HPDE6-E6E7 (cell line): Measurements from ENCODE around the gene SCP2D1.
A peak's percentile ranks its signal among the peaks of the same experiment; 100 is the strongest.
"Not testable (repeated sequence)": the region's sequence is repeated elsewhere in the genome, so short reads cannot be mapped to it uniquely, and the experiment has no call there.

Experiments
- DNase-seq: peaks from one replicate; pipeline ENCODE4 v3.0.0; 2011; ENCODE audit warnings: missing footprints; ENCODE audit errors: extremely low spot score

Gene SCP2D1

DNA sequence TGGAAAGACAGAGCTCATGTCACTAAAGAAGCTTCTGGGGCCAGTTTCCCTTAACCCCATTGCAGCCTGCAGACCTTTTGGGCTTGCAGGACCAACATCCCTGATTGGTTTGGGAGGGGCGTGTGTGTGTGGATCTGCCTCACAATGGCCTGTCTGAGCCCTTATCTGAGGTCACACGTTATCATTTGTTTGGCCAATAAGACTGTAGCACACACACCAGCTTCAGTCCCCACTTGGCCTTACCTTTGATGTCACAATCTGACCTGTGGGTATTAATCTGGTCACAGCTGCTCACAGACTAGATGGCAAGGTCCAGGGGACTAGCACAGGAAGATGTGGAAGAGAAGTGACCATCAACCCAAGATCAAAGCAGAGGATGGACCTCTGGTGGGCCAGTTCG, at the start of gene SCP2D1:
Gene SCP2D1 (plus strand): TSS at position 301 of the 400 bp plus-strand sequence. CDS start 33 bp downstream, at position 334.
- no peak for DNase-seq

DNA sequence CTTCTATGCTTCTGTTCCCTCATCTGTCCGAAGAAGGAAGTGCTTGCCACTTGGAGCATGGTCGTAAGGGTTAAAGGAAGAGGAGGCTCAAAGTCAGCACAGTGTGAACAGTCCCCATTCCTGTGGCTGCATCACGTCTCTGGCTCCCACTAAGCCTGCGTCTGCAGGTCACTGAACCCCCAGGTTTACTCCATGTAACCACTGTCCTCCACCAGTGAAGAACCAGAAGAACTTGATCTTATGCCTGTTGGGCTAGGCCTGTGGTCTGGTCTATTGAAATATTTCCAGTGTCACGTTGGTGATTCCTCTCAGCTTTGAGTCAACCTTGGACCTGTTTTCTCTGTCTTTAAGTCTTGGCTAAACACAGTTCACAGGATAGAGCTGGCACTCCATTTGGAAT, 45.9 kb upstream of the SCP2D1 start:
- DNase-seq = no peak

DNA sequence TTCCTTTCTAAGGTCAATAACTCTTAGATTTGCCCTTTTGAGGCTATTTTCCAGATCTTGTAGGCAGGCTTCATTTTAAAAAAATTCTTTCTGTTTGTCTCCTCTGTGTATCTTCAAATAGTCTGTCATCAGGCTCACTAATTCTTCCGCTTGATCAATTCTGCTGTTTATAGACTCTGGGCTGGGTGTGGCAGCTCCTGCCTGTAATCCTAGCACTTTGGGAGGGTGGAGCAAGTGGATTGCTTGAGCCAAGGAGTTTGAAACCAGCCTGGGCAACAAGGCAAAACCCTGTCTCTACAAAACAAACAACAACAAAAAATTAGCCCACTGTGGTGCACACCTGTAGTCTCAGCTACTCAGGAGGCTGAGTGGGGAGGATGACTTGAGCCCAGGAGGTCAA, 40.0 kb upstream of the SCP2D1 start:
- no peak for DNase-seq

DNA sequence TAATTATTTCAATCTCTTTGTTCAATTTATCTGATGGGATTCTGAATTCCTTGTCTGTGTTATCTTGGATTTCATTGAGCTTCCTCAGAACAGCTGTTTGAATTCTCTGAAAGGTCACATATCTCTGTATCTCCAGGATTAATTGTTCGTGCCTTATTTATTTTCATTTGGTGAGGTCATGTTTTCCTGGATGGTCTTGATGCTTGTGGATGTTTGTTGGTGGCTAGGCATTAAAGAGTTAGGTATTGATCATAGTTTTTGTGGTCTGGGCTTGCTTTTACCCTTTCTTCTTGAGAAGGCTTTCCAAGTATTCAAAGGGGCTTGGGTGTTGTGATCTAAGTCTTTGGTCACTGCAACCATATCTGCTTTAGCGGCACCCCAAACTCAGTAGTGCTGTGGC, 39.4 kb upstream of the SCP2D1 start:
- no peak for DNase-seq

DNA sequence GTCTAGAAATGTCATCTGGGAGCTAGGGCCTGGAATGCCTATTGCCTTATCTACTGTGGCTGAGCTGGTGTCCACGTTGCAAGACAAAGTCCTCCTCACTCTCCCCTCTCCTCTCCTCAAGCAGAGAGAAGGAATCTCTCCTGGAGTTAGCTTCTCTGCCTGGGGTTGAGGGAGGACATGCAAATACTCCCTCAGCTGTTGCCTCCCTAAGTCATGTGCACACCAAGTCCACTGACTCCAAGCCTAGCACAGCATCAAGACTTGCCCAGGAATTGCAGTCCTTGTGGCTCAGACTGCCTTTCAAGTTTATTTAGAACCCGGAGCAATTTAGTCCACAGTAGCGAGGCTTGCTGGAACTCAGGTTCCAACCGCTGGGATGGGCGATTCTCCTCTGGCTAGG, 38.0 kb upstream of the SCP2D1 start:
- DNase-seq = no peak

DNA sequence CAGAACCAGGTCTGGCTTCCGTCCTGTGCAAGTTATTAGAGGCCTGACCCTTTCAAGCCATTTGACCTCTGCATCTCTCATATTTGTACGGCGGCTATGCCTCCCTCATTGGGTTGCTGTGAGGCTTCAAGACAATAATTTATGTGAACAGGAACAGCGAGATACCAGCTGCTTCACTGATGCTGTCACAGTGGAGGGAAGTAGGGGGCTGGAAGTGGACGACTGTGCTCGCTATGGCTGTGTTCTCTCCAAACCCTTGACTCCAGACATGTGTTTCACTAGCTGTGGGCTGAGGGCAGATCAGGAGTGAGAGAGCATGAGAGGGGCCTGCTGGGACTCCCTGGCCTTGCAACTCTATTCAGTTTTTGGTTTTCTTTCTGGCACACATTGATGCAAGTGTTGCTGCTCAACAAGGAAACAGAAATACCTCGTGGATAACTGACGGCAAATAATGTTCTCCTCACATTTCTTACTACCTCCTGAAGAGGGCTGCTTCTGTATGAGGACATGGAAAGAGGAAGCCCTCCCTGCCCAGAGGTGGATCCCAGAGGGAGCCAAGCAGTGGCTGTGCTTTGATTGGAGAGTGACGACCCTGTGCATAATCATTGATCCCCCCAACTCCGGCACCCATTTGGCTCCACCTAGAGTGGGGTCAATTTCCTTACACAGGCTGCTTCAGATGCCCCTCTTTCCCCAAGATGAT, 34.7 kb upstream of the SCP2D1 start:
- no peak for DNase-seq

DNA sequence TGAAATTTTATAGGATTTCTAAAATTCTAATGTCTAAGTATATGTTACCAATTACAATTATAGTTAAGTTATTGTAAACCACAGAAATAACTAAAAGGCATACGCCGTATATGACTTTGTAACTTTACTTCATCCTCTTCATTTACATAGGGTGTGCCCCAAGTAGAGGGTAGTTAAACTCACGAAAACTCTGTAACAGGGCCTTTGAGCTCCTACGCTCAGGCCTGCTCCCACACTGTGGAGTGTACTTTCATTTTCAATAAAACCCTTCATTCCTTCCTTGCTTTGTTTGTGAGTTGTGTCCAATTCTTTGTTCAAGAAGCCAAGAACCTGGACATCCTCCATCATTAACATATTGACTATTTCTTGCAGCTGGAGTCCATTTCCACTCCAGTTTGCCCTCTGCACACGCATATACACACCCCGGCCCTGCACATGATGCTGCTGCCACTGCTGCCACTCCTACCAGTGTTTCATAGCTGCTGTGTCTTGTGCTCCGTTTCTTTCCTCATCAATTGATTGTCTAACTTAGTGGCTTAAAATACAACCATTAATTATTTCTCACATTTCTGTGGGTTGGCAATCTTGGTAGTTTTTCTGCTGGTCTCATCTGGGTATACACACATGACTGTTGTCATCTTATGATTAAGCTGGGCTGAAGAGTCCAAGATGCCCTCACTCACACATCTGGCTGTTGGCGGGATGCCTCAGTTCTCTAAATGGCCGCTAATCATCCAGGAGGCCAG, 33.0 kb upstream of the SCP2D1 start:
- no peak for DNase-seq

DNA sequence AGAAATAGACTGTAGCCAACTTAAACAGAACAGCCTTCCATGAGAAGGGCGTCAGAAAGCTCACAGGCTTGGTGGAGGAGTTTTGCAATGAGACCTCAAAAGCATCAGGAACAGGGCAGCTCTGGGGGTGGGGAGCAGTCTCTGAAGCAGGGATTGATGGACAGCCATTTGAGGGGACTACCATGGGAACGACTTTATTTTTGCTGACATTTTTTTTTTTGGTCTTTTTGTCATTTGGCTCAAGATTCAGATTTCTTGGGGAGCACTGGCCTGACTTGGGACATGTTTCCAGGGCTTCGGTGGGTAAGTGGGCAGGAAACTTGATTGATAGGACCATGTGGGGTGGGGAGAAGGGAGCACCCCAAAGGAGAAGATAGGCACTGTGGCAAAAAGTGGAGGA, 32.1 kb upstream of the SCP2D1 start:
- no peak for DNase-seq

DNA sequence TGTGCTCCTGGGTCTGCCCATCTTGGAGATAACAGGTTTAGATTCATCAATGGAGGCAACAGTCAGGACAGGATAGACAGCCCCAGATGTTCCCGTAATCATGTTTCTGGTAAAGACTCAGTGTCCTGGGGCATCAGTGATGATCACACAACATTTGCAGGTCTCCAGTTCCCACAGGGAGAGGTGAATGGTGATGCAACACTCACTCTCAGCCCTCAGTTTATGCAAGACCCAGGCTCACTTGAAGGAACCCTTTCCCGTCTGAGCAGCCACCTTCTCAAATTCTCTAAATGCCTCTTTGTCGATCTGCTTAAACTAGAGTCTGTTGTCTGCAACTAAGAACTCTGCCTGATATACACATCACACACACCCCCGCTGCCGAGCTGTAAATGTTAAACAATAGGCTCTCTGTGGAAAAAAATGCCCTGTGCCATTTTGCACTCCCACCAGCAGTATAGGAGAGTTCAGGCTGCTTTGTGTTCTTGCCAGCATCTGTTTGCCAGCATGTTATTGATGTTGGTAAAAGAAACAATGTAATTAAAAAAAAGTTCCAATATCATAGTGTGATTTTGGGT, 30.1 kb upstream of the SCP2D1 start:
- DNase-seq = no peak

DNA sequence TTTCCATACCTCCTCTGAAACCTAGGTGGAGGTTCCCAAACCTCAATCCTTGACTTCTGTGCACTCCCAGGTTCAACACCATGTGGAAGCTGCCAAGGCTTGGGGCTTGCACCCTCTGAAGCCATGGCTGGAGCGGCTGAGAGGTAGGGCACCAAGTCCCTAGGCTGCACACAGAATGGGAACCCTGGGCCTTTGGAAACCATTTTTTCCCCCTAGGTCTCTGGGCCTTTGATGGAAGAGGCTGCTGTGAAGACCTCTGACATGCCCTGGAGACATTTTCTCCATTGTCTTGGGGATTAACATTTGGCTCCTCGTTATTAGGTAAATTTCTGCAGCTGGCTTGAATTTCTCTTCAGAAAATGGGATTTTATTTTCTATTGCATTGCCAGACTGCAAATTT, 26.5 kb upstream of the SCP2D1 start:
- not testable (repeated sequence) for DNase-seq

DNA sequence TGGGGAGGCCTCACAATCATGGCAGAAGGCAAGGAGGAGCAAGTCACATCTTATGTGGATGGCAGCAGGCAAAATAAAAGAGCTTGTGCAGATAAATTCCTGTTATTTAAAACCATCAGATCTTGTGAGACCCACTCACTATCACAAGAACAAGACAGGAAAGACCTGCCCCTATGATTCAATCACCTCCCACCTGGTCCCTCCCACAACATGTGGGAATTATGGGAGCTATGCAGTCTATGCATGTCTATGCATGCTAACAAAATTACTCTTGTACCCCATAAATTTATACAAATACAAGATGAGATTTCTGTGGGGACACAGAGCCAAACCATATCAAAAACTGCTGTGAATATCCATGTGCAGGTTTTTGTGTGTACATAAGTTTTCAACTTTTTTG, 25.6 kb upstream of the SCP2D1 start:
- DNase-seq = no peak

DNA sequence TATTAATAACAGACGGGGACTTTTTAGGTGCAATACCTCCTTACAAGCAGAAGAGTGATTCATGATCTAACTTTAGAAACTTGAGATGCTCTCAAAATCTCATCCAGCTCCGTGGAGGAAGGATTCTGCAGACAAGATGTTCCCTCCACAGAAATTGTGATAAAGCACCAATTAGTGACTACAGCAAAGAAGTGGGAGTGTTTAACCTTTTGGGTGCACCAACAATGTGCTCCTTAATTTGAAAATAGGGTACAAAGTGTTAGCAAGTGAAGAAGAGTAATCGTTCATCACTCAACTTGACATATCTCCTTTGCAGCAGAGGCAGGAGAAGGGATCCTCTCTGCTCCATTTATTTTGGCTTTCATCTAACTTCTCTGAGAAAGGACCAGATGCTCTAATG, 22.8 kb upstream of the SCP2D1 start:
- no peak for DNase-seq

DNA sequence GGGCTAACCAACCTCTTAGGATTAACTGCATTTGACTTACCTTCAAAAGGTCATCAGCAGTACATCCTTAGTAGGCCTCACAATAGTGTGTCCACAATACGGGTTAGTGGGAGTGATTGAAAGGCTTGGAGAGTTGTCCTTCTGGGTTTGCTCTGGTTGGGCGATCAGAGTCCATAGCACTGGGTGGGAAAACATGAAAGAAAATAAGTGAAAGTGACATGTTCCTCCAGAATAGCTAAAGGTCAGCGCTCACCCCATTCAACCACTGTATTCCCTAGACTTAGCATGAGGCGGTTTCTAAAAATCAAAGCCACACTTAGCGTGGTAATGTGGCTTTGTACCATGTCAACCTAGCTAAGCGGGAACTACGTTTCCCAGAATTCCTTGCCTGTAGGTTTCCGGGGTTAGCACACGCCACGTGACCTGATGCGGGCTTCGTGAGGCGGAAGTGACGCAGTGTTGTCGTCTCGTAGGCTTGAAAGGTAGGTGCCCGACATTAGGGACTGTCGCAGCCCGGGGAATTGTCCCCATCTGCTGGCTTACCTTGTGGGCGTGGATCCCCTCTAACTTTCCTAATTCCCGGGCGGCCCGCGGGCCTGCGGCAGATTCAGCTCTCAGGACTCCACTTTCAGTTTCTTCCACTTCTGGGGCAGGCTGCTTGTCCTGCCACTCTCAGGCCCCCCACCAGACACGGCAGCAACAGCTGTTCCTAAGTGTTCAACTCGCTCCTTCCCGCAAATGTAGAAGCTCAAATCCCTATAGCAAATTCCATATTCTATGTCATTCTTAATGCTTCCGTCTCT, 19.8 kb upstream of the SCP2D1 start:
- DNase-seq = peak; percentile 98

DNA sequence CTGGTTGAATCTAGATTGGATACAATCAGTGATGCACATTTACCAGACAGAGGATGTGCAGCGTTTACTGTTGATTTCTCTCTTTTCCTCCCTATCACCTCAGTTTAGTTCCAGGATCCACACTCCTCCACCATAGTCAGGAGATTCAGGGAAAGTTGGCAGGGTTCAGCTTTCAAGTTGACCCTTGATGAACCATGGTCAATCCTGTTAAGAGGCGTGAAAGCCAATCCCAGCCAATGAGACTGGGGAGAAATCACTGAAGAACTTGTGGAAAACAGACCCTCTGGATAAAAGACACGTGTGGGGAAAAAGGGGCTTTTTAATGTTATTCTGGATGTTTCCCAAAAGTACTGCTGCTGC, 19.2 kb upstream of the SCP2D1 start:
- DNase-seq = no peak

DNA sequence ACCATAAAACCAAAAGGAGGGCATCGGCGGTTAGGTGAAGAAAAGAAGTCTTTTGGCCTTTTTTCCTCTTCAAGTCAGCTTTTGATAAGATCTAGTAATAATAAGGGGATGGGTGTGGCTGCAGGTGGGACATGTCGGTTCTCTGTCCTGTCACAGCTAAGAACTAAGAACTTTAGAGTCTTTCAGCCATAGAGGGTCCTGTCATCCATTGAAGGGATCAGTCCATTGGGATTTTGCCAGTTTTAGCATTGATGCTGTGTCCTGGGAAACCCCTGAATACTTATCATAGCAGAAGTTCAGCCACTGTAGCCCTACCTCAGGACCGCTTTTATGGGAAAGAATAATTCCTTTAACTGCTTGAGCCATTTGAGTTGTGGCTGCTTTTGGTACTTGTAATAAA, 18.2 kb upstream of the SCP2D1 start:
- no peak for DNase-seq

DNA sequence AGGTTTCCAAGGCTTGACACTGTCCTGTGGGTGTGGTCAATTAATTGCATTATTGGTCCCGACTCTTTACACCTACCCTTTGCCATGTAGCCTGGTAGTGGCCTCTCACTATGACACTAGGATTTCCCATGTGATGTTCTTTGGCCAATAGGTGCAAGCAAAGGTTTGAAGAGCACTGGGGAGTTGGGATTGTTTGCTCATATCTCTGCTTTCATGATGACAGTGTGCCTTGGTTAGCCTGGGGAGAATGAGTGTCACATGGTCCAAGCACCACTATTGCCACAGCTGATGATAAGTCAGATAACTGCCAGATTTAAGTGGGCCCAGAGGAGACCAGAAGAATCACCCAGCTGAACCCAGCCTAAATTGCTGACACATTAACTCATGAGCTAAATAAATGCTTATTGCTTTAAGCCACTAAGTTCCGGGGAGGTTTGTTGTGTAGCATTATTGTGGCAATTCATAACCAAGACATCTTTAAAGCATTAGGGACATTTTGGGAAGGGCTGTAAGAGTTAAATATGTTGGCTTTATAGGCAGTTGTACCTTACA, 17.2 kb upstream of the SCP2D1 start:
- DNase-seq = no peak

DNA sequence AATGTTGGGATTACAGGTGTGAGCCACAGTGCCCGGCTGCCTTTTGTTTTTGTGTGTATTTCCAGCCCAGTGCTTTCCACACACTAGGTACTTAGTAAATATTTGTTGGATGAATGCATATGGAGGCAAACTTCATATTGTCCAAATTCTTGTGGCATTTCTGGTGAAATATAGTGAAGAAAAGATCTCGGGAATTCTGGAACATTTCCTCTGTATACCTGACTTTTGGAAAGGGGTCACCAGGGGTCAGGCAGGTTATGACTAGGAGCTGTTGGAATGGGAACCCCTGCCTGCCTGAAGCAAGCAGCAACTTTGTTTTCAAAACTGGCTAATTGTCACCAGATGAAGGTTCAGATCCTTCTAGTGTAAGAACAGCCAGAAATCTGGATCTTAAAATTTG, 12.1 kb upstream of the SCP2D1 start:
- DNase-seq = no peak

DNA sequence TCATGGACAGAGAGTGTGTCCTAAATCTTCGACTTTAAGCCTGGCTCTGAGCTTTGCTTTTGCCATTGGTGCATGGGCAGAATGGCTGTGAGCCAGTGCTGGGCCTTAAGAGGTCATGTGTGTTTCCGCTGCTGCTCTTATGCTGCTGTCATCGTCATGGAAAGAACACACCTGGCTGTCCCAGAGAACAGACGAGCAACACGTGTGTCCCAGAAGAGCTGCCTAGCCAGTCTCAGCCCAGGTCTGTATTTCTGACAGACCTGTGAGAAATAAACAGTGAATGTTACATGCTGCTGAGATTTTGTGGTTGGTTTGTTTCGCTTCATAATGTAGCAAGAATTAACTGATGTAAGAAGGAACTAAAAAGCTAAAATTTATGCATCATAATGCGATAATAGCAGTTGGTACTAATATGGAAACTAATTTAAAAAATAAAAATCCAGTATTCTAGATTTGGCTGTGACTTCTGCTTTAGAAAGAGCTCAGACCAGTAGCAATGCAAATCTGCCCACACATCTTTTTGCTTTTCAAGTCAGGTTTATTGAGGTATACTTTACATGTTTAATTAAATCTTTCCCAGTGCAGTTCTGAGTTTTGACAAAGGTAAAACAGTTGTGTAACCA, 11.5 kb upstream of the SCP2D1 start:
- no peak for DNase-seq

DNA sequence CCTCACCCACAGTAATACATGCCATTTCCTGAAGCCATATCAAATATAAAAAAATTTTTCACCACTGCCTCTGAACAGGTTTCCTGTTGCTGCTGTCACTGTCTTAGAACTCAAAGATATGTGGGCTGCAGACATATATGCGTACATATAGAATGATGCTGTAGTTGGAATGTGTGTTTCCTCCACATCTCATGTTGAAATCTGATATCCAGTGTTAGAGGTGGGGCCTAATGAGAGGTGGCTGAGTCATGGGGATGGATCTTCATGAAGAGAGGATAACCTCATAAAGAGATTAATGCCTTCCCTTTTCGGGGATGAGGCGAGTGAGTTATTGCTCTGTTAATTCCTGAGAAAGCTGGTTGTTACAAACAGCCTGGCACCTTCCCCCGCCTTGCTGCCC, 7.7 kb upstream of the SCP2D1 start:
- peak; percentile 25 for DNase-seq

DNA sequence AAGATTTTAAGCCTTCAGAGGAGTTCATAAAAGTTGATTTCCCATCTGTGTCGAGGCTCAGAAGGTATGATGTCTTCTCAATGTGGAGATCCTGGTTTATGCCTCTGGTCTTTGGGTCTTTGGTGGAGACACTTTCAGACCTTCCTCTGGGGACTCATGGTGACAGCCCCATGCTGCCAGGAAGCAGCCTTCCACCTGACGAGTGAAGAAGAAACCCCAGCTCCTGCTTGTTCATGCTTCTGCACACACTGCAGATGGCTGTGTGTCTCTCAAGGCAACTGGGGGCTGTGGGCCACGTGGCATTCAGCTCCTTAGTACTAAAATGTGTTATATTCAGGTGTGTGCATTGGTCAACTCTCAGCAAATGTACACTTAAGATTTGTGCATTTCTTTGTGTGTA, 4.9 kb upstream of the SCP2D1 start:
- DNase-seq = no peak

DNA sequence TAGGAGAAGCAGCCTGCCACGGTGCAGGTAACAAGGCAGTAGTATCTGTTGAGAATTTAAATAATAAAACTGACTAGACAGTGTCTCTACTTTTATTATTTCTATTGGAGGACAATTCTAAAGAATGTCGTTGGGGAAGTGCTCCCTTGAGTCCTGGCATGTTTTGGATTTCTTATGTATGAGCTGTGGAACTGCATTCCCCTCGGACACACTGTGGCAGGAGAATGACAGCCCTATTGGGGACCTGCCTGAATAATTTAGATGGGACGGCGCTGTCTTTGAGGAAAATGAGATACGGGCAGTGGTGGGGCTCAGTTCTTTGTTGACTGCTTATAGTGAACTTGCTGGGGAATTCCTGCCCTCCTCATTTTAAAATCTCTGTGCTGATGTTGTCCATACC, 2.4 kb upstream of the SCP2D1 start:
- DNase-seq = no peak

DNA sequence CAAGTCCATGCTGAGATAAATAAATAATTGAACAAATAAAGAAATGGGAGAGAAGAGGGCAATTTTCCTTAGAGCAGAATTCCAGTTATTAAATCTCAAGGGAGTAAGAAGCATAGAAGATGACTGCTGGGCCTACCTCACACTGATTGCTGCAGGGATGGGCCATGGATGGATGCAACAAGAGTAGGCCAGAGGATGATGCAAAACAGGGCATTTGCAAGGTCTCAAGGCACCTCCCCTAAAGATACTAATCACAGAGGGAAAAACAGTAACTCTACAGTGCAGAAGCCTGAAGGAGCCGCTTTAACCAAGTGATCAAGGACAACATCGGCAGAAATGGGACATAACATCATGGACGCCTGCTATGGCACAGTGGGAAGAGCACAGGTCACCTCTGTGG, 1.7 kb upstream of the SCP2D1 start:
- no peak for DNase-seq
